Measurements from ENCODE around the gene ZNF329.

The ZNF329 gene

GRCh38 chr19:58118979-58119733 is 31.4 kb downstream of the ZNF329 start:
- no peak for DNase-seq (ENCODE audit: low spot score)
- TF ChIP-seq, protein P1, sequence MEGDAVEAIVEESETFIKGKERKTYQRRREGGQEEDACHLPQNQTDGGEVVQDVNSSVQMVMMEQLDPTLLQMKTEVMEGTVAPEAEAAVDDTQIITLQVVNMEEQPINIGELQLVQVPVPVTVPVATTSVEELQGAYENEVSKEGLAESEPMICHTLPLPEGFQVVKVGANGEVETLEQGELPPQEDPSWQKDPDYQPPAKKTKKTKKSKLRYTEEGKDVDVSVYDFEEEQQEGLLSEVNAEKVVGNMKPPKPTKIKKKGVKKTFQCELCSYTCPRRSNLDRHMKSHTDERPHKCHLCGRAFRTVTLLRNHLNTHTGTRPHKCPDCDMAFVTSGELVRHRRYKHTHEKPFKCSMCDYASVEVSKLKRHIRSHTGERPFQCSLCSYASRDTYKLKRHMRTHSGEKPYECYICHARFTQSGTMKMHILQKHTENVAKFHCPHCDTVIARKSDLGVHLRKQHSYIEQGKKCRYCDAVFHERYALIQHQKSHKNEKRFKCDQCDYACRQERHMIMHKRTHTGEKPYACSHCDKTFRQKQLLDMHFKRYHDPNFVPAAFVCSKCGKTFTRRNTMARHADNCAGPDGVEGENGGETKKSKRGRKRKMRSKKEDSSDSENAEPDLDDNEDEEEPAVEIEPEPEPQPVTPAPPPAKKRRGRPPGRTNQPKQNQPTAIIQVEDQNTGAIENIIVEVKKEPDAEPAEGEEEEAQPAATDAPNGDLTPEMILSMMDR (IDR thresholded peaks at IDR 0.05), result no peak
- Histone ChIP-seq H3K27ac (no peak overlapping the region), H3K4me3 (peak overlapping the region; percentile 38)

GRCh38 chr19:58117841-58118575 is 32.6 kb downstream of the ZNF329 start:
- peak overlapping the region; percentile 38 for H3K4me3 ChIP-seq
- DNase-seq (ENCODE audit: low spot score), result no peak
- TF ChIP-seq, protein P1 (IDR thresholded peaks at IDR 0.05), result no peak
- H3K27ac ChIP-seq, result no peak overlapping the region

- no peak for DNase-seq (ENCODE audit: low spot score)
- Histone ChIP-seq H3K4me3 (peak overlapping the region; percentile 5), H3K27ac (no peak overlapping the region)
- TF ChIP-seq, protein P1 (IDR thresholded peaks at IDR 0.05), result no peak
These were observed 42.1 kb downstream of the ZNF329 start for GRCh38 chr19:58108546-58108817.

DNA sequence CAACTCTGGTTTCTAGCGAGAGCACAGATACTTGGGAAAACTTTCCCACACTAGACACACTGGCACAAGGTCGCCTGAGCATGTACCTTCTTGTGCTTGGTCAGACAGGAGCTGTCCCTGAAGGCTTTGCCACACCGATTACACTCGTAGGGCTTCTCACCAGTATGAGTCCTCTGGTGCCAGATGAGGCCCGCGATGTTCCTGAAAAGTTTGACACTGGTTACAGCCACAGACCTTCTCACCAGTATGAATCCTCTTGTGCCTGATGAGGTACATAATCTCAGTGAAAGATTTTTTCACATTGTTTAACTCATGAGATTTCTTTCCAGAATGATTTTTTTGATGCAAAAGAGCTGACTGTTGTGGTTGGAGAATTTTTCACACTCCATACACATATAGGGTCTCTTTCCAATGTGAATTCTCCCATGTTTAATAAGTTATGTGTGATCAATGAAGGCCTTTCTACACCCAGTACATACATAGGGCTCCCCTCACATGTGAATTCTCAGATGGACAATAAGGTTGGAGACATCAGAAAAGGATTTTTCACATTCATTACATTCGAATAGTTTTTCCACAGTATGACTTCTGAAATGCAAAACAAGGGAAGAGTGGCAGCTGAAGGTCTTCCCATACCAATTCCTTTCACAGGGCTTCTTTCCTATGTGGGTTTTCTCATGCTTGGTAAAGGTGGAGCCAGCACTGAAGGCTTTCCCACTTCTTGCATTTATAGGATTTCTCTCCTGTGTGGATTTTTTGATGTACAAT is 42.6 kb downstream of the ZNF329 start:
- TF ChIP-seq, protein P1 (IDR thresholded peaks at IDR 0.05), result no peak
- H3K4me3 ChIP-seq, result peak overlapping the region; percentile 5
- no peak overlapping the region for H3K27ac ChIP-seq
- no peak for DNase-seq (ENCODE audit: low spot score)

- TF ChIP-seq, protein P1 (IDR thresholded peaks at IDR 0.05), result no peak
- Histone ChIP-seq H3K27ac (peak overlapping the region; percentile 94 to 95), H3K4me3 (peak overlapping the region; percentile 96)
- no peak for DNase-seq (ENCODE audit: low spot score)
These were observed 51.9 kb downstream of the ZNF329 start for GRCh38 chr19:58098682-58098998.

- DNase-seq (ENCODE audit: low spot score), result peak; percentile 99
- Histone ChIP-seq H3K4me3 (peak within 1 kb of the TSS; percentile 96), H3K27ac (peak within 1 kb of the TSS; percentile 94 to 95)
- TF ChIP-seq, protein P1 (IDR thresholded peaks at IDR 0.05), result no peak
These were observed 52.6 kb downstream of the ZNF329 start, which contains the start of gene ZSCAN18 for GRCh38 chr19:58097781-58098681. Gene ZSCAN18, minus strand, starts transcription at chr19:58098231. Its CDS starts 7,964 bp downstream, at chr19:58090267.
